Measurements from ENCODE around the gene CPXM1. TPM values are rescaled to one million over a fixed set of nuclear protein-coding genes. Genes with fewer than 3 reads are reported as not detected.

The CPXM1 gene
- total and polyA plus RNA-seq, 2 experiments from 2014 or later, result 57.8 to 66.3 TPM

GRCh38 chr20:2820896-2821869, 20.8 kb upstream of the CPXM1 start:
- H3K4me2 ChIP-seq, result peak overlapping the region; percentile 68
- H3K4me1 ChIP-seq (ENCODE audit: insufficient read depth), result peaks cover 23% of the 10 kb centered on the region
- H3K27me3 ChIP-seq, result peaks cover 14% of the 10 kb centered on the region
- no peaks in the 10 kb centered on the region for H3K9me2 ChIP-seq (replicated peaks; ENCODE audit: insufficient read depth)
- no peaks in the 10 kb centered on the region for H4K20me1 ChIP-seq (ENCODE audit: insufficient read depth, poor library complexity, severe bottlenecking)
- TF ChIP-seq EZH2 (IDR thresholded peaks at IDR 0.05; ENCODE audit: borderline replicate concordance), result peak; percentile 44
- TF ChIP-seq EZH2phosphoT487 (IDR thresholded peaks at IDR 0.05; ENCODE audit: low read depth, severe bottlenecking, unreplicated experiment), result no peak
- no peak for TF ChIP-seq CTCF (IDR thresholded peaks at IDR 0.05; ENCODE audit: poor library complexity)
- WGBS (ENCODE audit: low lambda C conversion rate, missing lambda C conversion rate), result 16% methylated on average over 19 of the region's 68 CpGs
- no peak for DNase-seq (ENCODE audit: low spot score)
- no peaks in the 10 kb centered on the region for H3K79me2 ChIP-seq
- peak overlapping the region; percentile 74 for H3K27ac ChIP-seq
- peak overlapping the region; percentile 66 for H2AFZ ChIP-seq
- H3K9me3 ChIP-seq (ENCODE audit: low read depth), result no peaks in the 10 kb centered on the region
- no peaks in the 10 kb centered on the region for H3K36me3 ChIP-seq (replicated peaks; ENCODE audit: insufficient read depth, low read depth)
- H3K4me3 ChIP-seq, result no peak overlapping the region

GRCh38 chr20:2820084-2820895, 19.9 kb upstream of the CPXM1 start:
- Histone ChIP-seq H2AFZ (peak overlapping the region; percentile 66), H3K4me2 (peak overlapping the region; percentile 68), H3K27ac (peak overlapping the region; percentile 74), H3K36me3 (replicated peaks; ENCODE audit: insufficient read depth, low read depth) (no peaks in the 10 kb centered on the region), H3K4me1 (ENCODE audit: insufficient read depth) (peaks cover 23% of the 10 kb centered on the region), H3K4me3 (no peak overlapping the region), H3K79me2 (no peaks in the 10 kb centered on the region), H3K27me3 (peaks cover 8% of the 10 kb centered on the region), H4K20me1 (ENCODE audit: insufficient read depth, poor library complexity, severe bottlenecking) (no peaks in the 10 kb centered on the region), H3K9me2 (replicated peaks; ENCODE audit: insufficient read depth) (no peaks in the 10 kb centered on the region), H3K9me3 (ENCODE audit: low read depth) (no peaks in the 10 kb centered on the region)
- 21% methylated on average over 27 of the region's 32 CpGs for WGBS (ENCODE audit: low lambda C conversion rate, missing lambda C conversion rate)
- peak; percentile 58 for TF ChIP-seq EZH2 (IDR thresholded peaks at IDR 0.05; ENCODE audit: borderline replicate concordance)
- TF ChIP-seq CTCF (IDR thresholded peaks at IDR 0.05; ENCODE audit: poor library complexity), result no peak
- peak; percentile 32 for DNase-seq (ENCODE audit: low spot score)

- Histone ChIP-seq H3K4me2 (no peak overlapping the region), H3K9me2 (replicated peaks; ENCODE audit: insufficient read depth) (no peaks in the 10 kb centered on the region), H3K27me3 (peaks cover 8% of the 10 kb centered on the region), H3K9me3 (ENCODE audit: low read depth) (no peaks in the 10 kb centered on the region), H3K79me2 (no peaks in the 10 kb centered on the region), H2AFZ (no peak overlapping the region), H3K4me3 (no peak overlapping the region), H3K27ac (no peak overlapping the region), H3K4me1 (ENCODE audit: insufficient read depth) (peaks cover 27% of the 10 kb centered on the region), H3K36me3 (replicated peaks; ENCODE audit: insufficient read depth, low read depth) (no peaks in the 10 kb centered on the region), H4K20me1 (ENCODE audit: insufficient read depth, poor library complexity, severe bottlenecking) (no peaks in the 10 kb centered on the region)
- DNase-seq (ENCODE audit: low spot score), result no peak
- TF ChIP-seq EZH2phosphoT487 (IDR thresholded peaks at IDR 0.05; ENCODE audit: low read depth, severe bottlenecking, unreplicated experiment), result no peak
- no peak for TF ChIP-seq EZH2 (IDR thresholded peaks at IDR 0.05; ENCODE audit: borderline replicate concordance)
- 79% methylated on average over 7 of the region's 7 CpGs for WGBS (ENCODE audit: low lambda C conversion rate, missing lambda C conversion rate)
Observed at GRCh38 chr20:2817891-2818595, 17.6 kb upstream of the CPXM1 start.

All from hepatocyte (in vitro differentiated cells).